ENCODE data around the gene CCDC171. TPM values are rescaled to one million over a fixed set of nuclear protein-coding genes. Genes with fewer than 3 reads are reported as not detected.

The CCDC171 gene
- total and polyA plus RNA-seq, 2 experiments from 2014 or later, result 4.4 to 5.1 TPM

DNA sequence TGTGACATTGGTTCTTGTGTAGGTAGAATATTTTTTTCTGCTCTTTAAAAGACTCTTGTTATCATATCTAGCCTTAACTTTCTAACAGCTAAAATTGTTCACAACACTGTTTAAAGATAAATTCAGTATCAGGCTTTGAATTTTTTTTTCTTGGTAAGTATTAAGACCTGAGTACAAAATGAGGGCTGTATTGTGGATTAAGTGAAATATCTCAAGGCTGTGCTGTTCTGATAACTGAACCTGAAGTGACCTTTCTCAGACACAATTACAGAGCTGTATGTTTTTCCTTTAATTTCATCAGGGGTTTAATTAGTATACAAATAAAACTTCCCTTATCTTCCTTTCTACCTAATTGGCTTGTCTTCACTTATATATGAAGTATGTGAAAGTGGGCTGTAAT lies 290.5 kb downstream of the CCDC171 start (continued):
- TF ChIP-seq, protein P1, sequence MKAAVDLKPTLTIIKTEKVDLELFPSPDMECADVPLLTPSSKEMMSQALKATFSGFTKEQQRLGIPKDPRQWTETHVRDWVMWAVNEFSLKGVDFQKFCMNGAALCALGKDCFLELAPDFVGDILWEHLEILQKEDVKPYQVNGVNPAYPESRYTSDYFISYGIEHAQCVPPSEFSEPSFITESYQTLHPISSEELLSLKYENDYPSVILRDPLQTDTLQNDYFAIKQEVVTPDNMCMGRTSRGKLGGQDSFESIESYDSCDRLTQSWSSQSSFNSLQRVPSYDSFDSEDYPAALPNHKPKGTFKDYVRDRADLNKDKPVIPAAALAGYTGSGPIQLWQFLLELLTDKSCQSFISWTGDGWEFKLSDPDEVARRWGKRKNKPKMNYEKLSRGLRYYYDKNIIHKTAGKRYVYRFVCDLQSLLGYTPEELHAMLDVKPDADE (IDR thresholded peaks at IDR 0.05), result no peak
- TF ChIP-seq POLR2AphosphoS5 (IDR thresholded peaks at IDR 0.05; ENCODE audit: low read depth) (no peak), EZH2phosphoT487 (IDR thresholded peaks at IDR 0.05; ENCODE audit: unreplicated experiment) (no peak), JUNB (IDR thresholded peaks at IDR 0.05; ENCODE audit: unreplicated experiment) (no peak), CREB1 (CRISPR knock-in tag; IDR thresholded peaks at IDR 0.05; ENCODE audit: low read depth) (no peak)

DNA sequence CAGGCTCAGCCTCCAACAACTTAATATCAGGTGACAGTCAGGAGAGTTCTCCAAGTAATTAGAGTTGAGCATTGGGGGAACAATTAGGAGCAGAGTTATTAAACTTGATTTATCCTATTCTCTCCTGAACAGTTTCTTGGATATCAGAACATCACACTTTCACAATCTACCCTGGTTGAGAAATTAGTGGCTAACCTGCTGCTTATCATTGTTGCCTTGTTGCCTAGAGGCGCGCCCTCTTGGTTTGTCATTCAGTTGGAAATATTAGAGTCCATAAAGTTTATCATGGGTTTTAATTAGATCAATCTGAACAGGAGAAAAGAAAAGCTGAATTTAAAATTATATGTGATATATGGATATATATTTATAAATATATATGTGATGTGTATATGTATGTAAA lies 291.1 kb downstream of the CCDC171 start:
- Mint-ChIP-seq H3K9me3 (no peaks in the 10 kb centered on the region), H3K4me3 (no peak overlapping the region), H3K4me1 (no peaks in the 10 kb centered on the region), H3K36me3 (ENCODE audit: low read depth) (no peaks in the 10 kb centered on the region), H3K27ac (no peak overlapping the region), H3K27me3 (ENCODE audit: insufficient read depth, low read depth, poor library complexity) (no peaks in the 10 kb centered on the region)
- Histone ChIP-seq H3K27me3 (ENCODE audit: insufficient read depth) (no peaks in the 10 kb centered on the region), H3K36me3 (ENCODE audit: insufficient read depth) (no peaks in the 10 kb centered on the region), H3K27ac (ENCODE audit: low read depth) (no peak overlapping the region), H4K20me1 (replicated peaks; ENCODE audit: insufficient read depth) (no peaks in the 10 kb centered on the region), H3K4me3 (no peak overlapping the region), H2AFZ (no peak overlapping the region), H3K4me2 (no peak overlapping the region), H3F3A (replicated peaks; ENCODE audit: low read depth) (no peaks in the 10 kb centered on the region), H3K9me2 (ENCODE audit: insufficient read depth) (no peaks in the 10 kb centered on the region), H3K4me1 (ENCODE audit: insufficient read depth) (no peaks in the 10 kb centered on the region), H3K79me2 (replicated peaks; ENCODE audit: insufficient read depth) (no peaks in the 10 kb centered on the region)
- ATAC-seq, result no peak
- DNase-seq (ENCODE audit: low spot score), result no peak
- TF ChIP-seq, protein P2, sequence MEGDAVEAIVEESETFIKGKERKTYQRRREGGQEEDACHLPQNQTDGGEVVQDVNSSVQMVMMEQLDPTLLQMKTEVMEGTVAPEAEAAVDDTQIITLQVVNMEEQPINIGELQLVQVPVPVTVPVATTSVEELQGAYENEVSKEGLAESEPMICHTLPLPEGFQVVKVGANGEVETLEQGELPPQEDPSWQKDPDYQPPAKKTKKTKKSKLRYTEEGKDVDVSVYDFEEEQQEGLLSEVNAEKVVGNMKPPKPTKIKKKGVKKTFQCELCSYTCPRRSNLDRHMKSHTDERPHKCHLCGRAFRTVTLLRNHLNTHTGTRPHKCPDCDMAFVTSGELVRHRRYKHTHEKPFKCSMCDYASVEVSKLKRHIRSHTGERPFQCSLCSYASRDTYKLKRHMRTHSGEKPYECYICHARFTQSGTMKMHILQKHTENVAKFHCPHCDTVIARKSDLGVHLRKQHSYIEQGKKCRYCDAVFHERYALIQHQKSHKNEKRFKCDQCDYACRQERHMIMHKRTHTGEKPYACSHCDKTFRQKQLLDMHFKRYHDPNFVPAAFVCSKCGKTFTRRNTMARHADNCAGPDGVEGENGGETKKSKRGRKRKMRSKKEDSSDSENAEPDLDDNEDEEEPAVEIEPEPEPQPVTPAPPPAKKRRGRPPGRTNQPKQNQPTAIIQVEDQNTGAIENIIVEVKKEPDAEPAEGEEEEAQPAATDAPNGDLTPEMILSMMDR (conservative IDR thresholded peaks at IDR 0.05; ENCODE audit: low read depth in 2 of 2), result no peak
- TF ChIP-seq EZH2 (IDR thresholded peaks at IDR 0.05; ENCODE audit: low read depth, unreplicated experiment), result no peak
- TF ChIP-seq ZNF114 (CRISPR knock-in tag; IDR thresholded peaks at IDR 0.05), result no peak
- TF ChIP-seq, protein P3, sequence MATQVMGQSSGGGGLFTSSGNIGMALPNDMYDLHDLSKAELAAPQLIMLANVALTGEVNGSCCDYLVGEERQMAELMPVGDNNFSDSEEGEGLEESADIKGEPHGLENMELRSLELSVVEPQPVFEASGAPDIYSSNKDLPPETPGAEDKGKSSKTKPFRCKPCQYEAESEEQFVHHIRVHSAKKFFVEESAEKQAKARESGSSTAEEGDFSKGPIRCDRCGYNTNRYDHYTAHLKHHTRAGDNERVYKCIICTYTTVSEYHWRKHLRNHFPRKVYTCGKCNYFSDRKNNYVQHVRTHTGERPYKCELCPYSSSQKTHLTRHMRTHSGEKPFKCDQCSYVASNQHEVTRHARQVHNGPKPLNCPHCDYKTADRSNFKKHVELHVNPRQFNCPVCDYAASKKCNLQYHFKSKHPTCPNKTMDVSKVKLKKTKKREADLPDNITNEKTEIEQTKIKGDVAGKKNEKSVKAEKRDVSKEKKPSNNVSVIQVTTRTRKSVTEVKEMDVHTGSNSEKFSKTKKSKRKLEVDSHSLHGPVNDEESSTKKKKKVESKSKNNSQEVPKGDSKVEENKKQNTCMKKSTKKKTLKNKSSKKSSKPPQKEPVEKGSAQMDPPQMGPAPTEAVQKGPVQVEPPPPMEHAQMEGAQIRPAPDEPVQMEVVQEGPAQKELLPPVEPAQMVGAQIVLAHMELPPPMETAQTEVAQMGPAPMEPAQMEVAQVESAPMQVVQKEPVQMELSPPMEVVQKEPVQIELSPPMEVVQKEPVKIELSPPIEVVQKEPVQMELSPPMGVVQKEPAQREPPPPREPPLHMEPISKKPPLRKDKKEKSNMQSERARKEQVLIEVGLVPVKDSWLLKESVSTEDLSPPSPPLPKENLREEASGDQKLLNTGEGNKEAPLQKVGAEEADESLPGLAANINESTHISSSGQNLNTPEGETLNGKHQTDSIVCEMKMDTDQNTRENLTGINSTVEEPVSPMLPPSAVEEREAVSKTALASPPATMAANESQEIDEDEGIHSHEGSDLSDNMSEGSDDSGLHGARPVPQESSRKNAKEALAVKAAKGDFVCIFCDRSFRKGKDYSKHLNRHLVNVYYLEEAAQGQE (IDR thresholded peaks at IDR 0.05; ENCODE audit: unreplicated experiment), result no peak
- TF ChIP-seq, protein P1 (IDR thresholded peaks at IDR 0.05), result no peak
- TF ChIP-seq NANOG (IDR thresholded peaks at IDR 0.05; ENCODE audit: borderline replicate concordance), result no peak
- no peak for TF ChIP-seq CREB1 (CRISPR knock-in tag; IDR thresholded peaks at IDR 0.05; ENCODE audit: low read depth)
- TF ChIP-seq EZH2phosphoT487 (IDR thresholded peaks at IDR 0.05; ENCODE audit: unreplicated experiment), result no peak
- TF ChIP-seq ZNF331 (CRISPR knock-in tag; IDR thresholded peaks at IDR 0.05; ENCODE audit: low read depth), result no peak
- TF ChIP-seq STAT1 (IDR thresholded peaks at IDR 0.05; ENCODE audit: unreplicated experiment), result no peak
- no peak for TF ChIP-seq JUNB (IDR thresholded peaks at IDR 0.05; ENCODE audit: unreplicated experiment)
- TF ChIP-seq POLR2AphosphoS5 (IDR thresholded peaks at IDR 0.05; ENCODE audit: low read depth), result no peak

Data from GM23338 (cell line).